ENCODE data around the gene CDK5R2.

Gene CDK5R2

GRCh38 chr2:218984239-218985020, 25.0 kb downstream of the CDK5R2 start:
- TF ChIP-seq, protein P1, sequence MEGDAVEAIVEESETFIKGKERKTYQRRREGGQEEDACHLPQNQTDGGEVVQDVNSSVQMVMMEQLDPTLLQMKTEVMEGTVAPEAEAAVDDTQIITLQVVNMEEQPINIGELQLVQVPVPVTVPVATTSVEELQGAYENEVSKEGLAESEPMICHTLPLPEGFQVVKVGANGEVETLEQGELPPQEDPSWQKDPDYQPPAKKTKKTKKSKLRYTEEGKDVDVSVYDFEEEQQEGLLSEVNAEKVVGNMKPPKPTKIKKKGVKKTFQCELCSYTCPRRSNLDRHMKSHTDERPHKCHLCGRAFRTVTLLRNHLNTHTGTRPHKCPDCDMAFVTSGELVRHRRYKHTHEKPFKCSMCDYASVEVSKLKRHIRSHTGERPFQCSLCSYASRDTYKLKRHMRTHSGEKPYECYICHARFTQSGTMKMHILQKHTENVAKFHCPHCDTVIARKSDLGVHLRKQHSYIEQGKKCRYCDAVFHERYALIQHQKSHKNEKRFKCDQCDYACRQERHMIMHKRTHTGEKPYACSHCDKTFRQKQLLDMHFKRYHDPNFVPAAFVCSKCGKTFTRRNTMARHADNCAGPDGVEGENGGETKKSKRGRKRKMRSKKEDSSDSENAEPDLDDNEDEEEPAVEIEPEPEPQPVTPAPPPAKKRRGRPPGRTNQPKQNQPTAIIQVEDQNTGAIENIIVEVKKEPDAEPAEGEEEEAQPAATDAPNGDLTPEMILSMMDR (IDR thresholded peaks at IDR 0.05; ENCODE audit: borderline replicate concordance, insufficient read depth, low read depth, low read length) = no peak
- H3K4me3 ChIP-seq (ENCODE audit: low read depth, low read length) = no peak overlapping the region

DNA sequence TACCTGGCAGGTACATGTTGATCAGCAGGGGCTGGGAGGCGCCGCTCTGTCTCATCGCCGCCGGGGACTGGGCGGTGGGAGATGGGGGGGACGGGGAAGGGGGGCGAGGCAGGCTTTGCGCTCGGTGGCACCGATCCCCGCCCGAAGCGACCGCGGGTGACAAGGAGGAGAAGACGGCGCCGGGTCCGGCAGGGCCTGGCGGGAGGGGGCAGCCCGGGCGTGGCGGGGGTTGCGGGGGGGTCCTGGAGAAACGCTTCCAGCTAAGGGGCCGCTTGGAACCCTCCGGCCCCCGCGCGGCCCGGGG, 25.5 kb downstream of the CDK5R2 start, which contains the start of gene FEV:
Gene FEV (minus strand): TSS at position 164 of the 304 bp plus-strand sequence. CDS start 109 bp downstream, at position 55.
- TF ChIP-seq, protein P1 (IDR thresholded peaks at IDR 0.05; ENCODE audit: borderline replicate concordance, insufficient read depth, low read depth, low read length) = no peak
- H3K4me3 ChIP-seq (ENCODE audit: low read depth, low read length) = no peak within 1 kb of the TSS

GRCh38 chr2:218985325-218986091, 26.0 kb downstream of the CDK5R2 start:
- no peak overlapping the region for H3K4me3 ChIP-seq (ENCODE audit: low read depth, low read length)
- TF ChIP-seq, protein P1 (IDR thresholded peaks at IDR 0.05; ENCODE audit: borderline replicate concordance, insufficient read depth, low read depth, low read length) = no peak

GRCh38 chr2:218986148-218986761, 26.8 kb downstream of the CDK5R2 start:
- TF ChIP-seq, protein P1 (IDR thresholded peaks at IDR 0.05; ENCODE audit: borderline replicate concordance, insufficient read depth, low read depth, low read length) = no peak
- no peak overlapping the region for H3K4me3 ChIP-seq (ENCODE audit: low read depth, low read length)

DNA sequence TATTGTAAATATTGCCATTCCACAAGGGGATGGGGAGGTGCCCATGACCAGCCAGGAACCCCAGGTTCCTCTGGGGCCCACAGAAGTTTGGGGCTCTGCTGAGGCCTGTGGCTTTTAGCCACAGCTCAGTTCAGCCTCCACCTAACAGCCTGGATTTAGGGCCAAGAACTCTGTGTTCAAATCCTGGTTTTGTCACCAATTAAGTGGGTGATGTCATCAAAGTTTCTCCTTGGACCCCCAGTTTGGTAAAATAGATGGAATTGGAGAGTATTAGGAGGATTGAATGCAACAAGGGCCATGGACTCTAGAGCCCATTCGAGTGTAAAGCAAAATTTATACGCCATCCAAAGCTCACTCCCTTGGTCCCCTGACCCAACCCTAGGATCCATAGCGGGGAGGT, 28.7 kb downstream of the CDK5R2 start:
- TF ChIP-seq, protein P1 (IDR thresholded peaks at IDR 0.05; ENCODE audit: borderline replicate concordance, insufficient read depth, low read depth, low read length) = no peak
- no peak overlapping the region for H3K4me3 ChIP-seq (ENCODE audit: low read depth, low read length)

- TF ChIP-seq, protein P1 (IDR thresholded peaks at IDR 0.05; ENCODE audit: borderline replicate concordance, insufficient read depth, low read depth, low read length) = no peak
- H3K4me3 ChIP-seq (ENCODE audit: low read depth, low read length) = no peak overlapping the region
Measured at GRCh38 chr2:218988650-218989049, 29.2 kb downstream of the CDK5R2 start.

All from GM12875 (cell line).